Sigmoid colon (tissue), 3 donors: ENCODE measurements around the gene GJD3.

ENCODE experiments used
- CTCF ChIP-seq, 4 experiments: fragments of 450-650 bp in 3 of 4; fragments of 200-600 bp in 1 of 4; IDR thresholded peaks; one replicate each; pipeline ENCODE4 v1.5.1; 2016 to 2019; ENCODE audit warnings: antibody characterized with exemption in 4 of 4, mild to moderate bottlenecking in 3 of 4, moderate library complexity in 2 of 4
- POLR2A ChIP-seq, 2 donors: fragments of 450-650 bp; IDR thresholded peaks; one replicate each; pipeline ENCODE4 v1.6.1; 2016; ENCODE audit warnings: antibody characterized with exemption in 2 of 2, mild to moderate bottlenecking in 2 of 2, moderate library complexity in 2 of 2

DNA sequence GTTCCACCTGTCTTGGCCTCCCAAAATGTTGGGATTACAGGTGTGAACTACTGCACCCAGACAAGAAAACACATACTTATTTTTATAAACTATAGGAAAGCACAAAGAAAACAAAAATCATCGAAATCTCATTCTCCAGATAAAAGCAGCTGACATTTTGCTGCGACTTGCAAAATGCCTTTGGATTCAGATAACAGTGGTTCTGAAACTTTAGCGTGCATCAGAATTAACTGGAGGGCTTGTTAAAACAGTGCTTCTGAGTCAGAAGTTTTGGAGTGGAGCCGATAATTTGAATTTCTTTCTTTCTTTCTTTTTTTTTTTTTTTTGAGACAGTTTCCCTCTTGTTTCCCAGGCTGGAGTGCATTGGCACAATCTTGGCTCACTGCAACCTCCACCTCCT lies 17.7 kb upstream of the GJD3 start:
- TF ChIP-seq CTCF (IDR thresholded peaks at IDR 0.05) (no peak), POLR2A (IDR thresholded peaks at IDR 0.05) (no peak)
